NCI-H187 (cell line): ENCODE data around the gene CNTN4.

ENCODE experiments used
- DNase-seq, 2 experiments: peaks; one replicate each; lab custom pipeline; 2025; lab: John Stamatoyannopoulos, UW

CNTN4 gene

GRCh38 chr3:2597615-2598014, 498.9 kb downstream of the CNTN4 start:
- DNase-seq = no peak

- no peak for DNase-seq
Measured at GRCh38 chr3:2599471-2599870, 500.8 kb downstream of the CNTN4 start.

GRCh38 chr3:2603692-2604289, 505.1 kb downstream of the CNTN4 start:
- no peak for DNase-seq

- DNase-seq = no peak
Measured at GRCh38 chr3:2614578-2614977, 515.9 kb downstream of the CNTN4 start.

- DNase-seq = no peak
Measured at GRCh38 chr3:2615080-2615479, 516.4 kb downstream of the CNTN4 start.

- DNase-seq = no peak
Measured at GRCh38 chr3:2623436-2623835, 524.8 kb downstream of the CNTN4 start.

- DNase-seq = no peak
Measured at GRCh38 chr3:2628117-2628516, 529.5 kb downstream of the CNTN4 start.

GRCh38 chr3:2635511-2635910, 536.8 kb downstream of the CNTN4 start:
- no peak for DNase-seq

- DNase-seq = no peak
Measured at GRCh38 chr3:2643606-2644005, 544.9 kb downstream of the CNTN4 start.

- no peak for DNase-seq
Measured at GRCh38 chr3:2645001-2645400, 546.3 kb downstream of the CNTN4 start.

- DNase-seq = no peak
Measured at GRCh38 chr3:2650746-2651145, 552.1 kb downstream of the CNTN4 start.

GRCh38 chr3:2652386-2652785, 553.7 kb downstream of the CNTN4 start:
- no peak for DNase-seq

- DNase-seq = no peak
Measured at GRCh38 chr3:2653706-2654105, 555.0 kb downstream of the CNTN4 start.

- DNase-seq = no peak
Measured at GRCh38 chr3:2655229-2655701, 556.6 kb downstream of the CNTN4 start.

GRCh38 chr3:2656806-2657777, 558.4 kb downstream of the CNTN4 start:
- DNase-seq = no peak

GRCh38 chr3:2657971-2658370, 559.3 kb downstream of the CNTN4 start:
- no peak for DNase-seq

GRCh38 chr3:2659896-2660295, 561.2 kb downstream of the CNTN4 start:
- no peak for DNase-seq

- DNase-seq = no peak
Measured at GRCh38 chr3:2661078-2661477, 562.4 kb downstream of the CNTN4 start.

- no peak for DNase-seq
Measured at GRCh38 chr3:2677501-2677900, 578.8 kb downstream of the CNTN4 start.

GRCh38 chr3:2680236-2680635, 581.6 kb downstream of the CNTN4 start:
- no peak for DNase-seq

GRCh38 chr3:2684046-2684445, 585.4 kb downstream of the CNTN4 start:
- DNase-seq = no peak

- no peak for DNase-seq
Measured at GRCh38 chr3:2686816-2687502, 588.3 kb downstream of the CNTN4 start.

GRCh38 chr3:2697589-2697988, 598.9 kb downstream of the CNTN4 start:
- no peak for DNase-seq
